AG04449 (cell line): ENCODE measurements around the gene OR52A5.
"Not testable (repeated sequence)": the region's sequence is repeated elsewhere in the genome, so short reads cannot be mapped to it uniquely, and the experiment has no call there.

Experiments
- CTCF ChIA-PET: fragments of 350-600 bp; formaldehyde crosslinking; extraction: SDS; loops from one replicate; lab custom pipeline; 2021; ENCODE audit warnings: antibody characterized with exemption; lab: Yijun Ruan, JAX
- POLR2A ChIA-PET: fragments of 400-600, 350-600 bp; formaldehyde crosslinking; extraction: SDS; loops from one replicate; lab custom pipeline; 2020; ENCODE audit warnings: antibody characterized with exemption, inconsistent platforms; lab: Yijun Ruan, JAX
- DNase-seq: peaks from one replicate; pipeline ENCODE4 v3.0.0-alpha.2; 2010; ENCODE audit warnings: low read depth, low spot score
- H3K4me3 ChIP-seq: 2 replicates; pipeline ENCODE4 v1.5.1; 2011; ENCODE audit warnings: low read depth, mild to moderate bottlenecking, control low read depth, low read length
- TF ChIP-seq, protein P1 (sequence below): IDR thresholded peaks from one replicate; pipeline ENCODE4 v1.5.1; 2011; ENCODE audit warnings: mild to moderate bottlenecking, moderate library complexity, low read length, control low read depth, inconsistent platforms; ENCODE audit not compliant: insufficient read depth; ENCODE audit errors: missing control alignments

OR52A5 gene

DNA sequence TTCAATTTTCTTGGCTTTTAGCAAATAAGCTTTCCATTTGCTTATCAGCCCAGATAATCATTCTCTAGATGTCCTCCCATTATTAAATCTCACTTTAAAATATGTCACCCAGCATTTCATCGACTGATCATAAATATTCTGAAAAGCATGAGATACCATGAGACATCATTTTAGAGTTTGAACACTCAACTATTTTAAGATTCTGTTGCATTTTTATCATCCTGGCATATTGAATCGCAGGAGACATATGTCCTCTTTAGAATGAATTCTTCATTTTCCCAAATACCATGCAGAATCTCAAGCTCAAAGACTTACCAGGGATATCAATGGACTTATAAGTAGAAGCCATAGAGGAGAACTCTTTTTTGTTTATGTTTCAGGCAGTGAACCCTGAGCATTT, at the start of gene OR52A5:
Gene OR52A5 (minus strand): TSS at position 361 of the 400 bp plus-strand sequence. CDS start 5,714 bp downstream, outside the sequence.
- ChIA-PET CTCF (interaction anchor here (1.5 kb wide), 1 partner anchor 14 kb away, joined by 8 read pairs; no protein-coding TSS in a partner anchor), POLR2A (no interaction called here)
- TF ChIP-seq, protein P1, sequence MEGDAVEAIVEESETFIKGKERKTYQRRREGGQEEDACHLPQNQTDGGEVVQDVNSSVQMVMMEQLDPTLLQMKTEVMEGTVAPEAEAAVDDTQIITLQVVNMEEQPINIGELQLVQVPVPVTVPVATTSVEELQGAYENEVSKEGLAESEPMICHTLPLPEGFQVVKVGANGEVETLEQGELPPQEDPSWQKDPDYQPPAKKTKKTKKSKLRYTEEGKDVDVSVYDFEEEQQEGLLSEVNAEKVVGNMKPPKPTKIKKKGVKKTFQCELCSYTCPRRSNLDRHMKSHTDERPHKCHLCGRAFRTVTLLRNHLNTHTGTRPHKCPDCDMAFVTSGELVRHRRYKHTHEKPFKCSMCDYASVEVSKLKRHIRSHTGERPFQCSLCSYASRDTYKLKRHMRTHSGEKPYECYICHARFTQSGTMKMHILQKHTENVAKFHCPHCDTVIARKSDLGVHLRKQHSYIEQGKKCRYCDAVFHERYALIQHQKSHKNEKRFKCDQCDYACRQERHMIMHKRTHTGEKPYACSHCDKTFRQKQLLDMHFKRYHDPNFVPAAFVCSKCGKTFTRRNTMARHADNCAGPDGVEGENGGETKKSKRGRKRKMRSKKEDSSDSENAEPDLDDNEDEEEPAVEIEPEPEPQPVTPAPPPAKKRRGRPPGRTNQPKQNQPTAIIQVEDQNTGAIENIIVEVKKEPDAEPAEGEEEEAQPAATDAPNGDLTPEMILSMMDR = no peak
- DNase-seq = no peak
- no peak within 1 kb of the TSS for H3K4me3 ChIP-seq

DNA sequence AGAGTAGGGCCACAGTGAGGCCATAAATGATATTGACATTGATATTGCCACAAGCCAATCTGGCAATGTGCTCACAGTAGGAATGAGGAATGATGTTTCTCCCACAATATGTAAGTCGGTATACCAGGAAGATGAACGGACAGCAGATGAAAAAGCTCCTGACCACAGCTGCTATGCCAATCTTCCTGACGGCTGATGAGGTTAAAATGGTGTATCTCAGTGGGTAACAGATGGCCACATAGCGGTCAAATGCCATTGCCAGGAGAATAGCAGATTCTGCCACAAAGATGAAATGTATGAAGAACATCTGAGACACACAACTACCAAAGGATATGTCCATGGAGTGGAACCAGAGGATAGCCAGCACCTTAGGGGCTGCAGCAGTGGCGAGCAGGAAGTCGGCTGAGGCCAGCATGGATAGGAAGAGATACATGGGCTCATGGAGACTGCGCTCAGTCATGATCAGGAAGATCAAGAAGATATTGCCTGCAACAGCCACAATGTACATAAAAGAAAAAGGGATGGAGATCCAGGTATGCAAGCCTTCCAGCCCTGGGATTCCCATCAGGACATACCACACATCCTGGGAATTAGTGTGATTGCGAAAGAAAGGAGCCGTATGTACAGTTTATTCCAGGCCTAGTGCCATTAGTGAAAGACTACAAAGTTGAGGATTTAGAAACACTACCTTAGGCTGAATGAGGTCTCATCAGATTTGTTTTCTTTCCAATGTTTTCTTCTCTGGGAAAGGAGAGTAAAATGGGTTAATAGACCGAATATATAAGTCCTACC, 40.1 kb upstream of the OR52A5 start:
- POLR2A ChIA-PET = no interaction called here
- TF ChIP-seq, protein P1 = no peak
- CTCF ChIA-PET = no interaction called here
- H3K4me3 ChIP-seq = no peak overlapping the region
- DNase-seq = no peak

- no peak for DNase-seq
- POLR2A ChIA-PET = no interaction called here
- TF ChIP-seq, protein P1 = no peak
- H3K4me3 ChIP-seq = no peak overlapping the region
- CTCF ChIA-PET = no interaction called here
Observed at GRCh38 chr11:5174934-5175333, 36.8 kb upstream of the OR52A5 start.

GRCh38 chr11:5171856-5172255, 33.7 kb upstream of the OR52A5 start:
- TF ChIP-seq, protein P1 = no peak
- DNase-seq = no peak
- ChIA-PET POLR2A (no interaction called here), CTCF (no interaction called here)
- no peak overlapping the region for H3K4me3 ChIP-seq

DNA sequence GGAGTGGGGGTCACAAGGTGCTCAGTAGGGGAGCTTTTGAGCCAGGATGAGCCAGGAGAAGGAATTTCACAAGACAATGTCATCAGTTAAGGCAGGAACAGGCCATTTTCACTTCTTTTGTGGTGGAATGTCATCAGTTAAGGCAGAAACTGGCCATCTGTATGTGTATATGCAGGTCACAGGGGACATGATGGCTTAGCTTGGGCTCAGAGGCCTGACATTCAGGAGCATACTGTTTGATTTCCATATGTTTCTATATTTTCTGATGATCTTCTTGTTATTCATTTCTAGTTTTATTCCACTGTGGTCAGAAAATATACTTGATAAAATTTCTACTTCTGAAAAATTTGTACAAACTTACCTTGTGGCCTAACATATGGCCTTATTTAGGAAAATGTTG, 27.7 kb upstream of the OR52A5 start:
- DNase-seq, CTCF ChIA-PET, POLR2A ChIA-PET, H3K4me3 ChIP-seq: not testable (repeated sequence)

DNA sequence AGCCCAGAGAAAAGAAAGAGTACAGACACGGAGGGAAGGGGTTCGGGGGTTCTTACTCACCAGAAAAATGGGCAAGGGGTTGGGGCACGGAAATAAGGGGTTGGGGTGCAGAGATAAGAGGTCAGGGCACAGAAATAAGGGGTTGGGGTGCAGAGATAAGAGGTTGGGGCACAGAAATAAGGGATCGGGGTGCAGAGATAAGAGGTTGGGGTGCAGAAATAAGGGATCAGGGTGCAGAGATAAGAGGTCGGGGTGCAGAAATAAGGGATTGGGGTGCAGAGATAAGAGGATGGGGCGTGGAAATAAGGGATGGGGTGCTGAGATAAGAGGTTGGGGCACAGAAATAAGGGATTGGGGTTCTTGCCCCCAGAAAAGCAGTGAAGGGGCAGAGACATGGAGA, 26.7 kb upstream of the OR52A5 start:
- CTCF ChIA-PET, H3K4me3 ChIP-seq, POLR2A ChIA-PET, DNase-seq: not testable (repeated sequence)

- CTCF ChIA-PET, DNase-seq, POLR2A ChIA-PET, H3K4me3 ChIP-seq: not testable (repeated sequence)
Observed at GRCh38 chr11:5161045-5161444, 22.9 kb upstream of the OR52A5 start.

- CTCF ChIA-PET = not testable (repeated sequence)
Observed at GRCh38 chr11:5160217-5160616, 22.1 kb upstream of the OR52A5 start.

More at GRCh38 chr11:5160217-5160616, 22.1 kb upstream of the OR52A5 start:
- POLR2A ChIA-PET, H3K4me3 ChIP-seq, DNase-seq: not testable (repeated sequence)
